Epithelial cell of proximal tubule (primary cell): Measurements from ENCODE around the gene RPL19. TPM values are rescaled to one million over a fixed set of nuclear protein-coding genes. Genes with fewer than 3 reads are reported as not detected.
A peak's percentile ranks its signal among the peaks of the same experiment; 100 is the strongest.

Source experiments
- DNase-seq: peaks from one replicate; pipeline ENCODE4 v3.0.0-alpha.2; 2011; ENCODE audit warnings: low read depth
- H3K4me3 ChIP-seq: 2 replicates; pipeline ENCODE4 v1.5.1; 2011; ENCODE audit warnings: low read depth, mild to moderate bottlenecking, low read length
- total RNA-seq: library from RNA; depleted of rRNA; stranded (reverse); fragments of >200 nt; gene quantifications from 2 replicates; pipeline ENCODE4 v1.2.3, GENCODE V29; 2015
- TF ChIP-seq, protein P1 (sequence below): conservative IDR thresholded peaks from 2 replicates; pipeline ENCODE4 v1.5.1; 2012; ENCODE audit warnings: low read depth, mild to moderate bottlenecking, low read length

Gene RPL19
- total RNA-seq, 1 donor from 2014 or later = 2,474 TPM

GRCh38 chr17:39171933-39172332, 28.1 kb upstream of the RPL19 start:
- TF ChIP-seq, protein P1, sequence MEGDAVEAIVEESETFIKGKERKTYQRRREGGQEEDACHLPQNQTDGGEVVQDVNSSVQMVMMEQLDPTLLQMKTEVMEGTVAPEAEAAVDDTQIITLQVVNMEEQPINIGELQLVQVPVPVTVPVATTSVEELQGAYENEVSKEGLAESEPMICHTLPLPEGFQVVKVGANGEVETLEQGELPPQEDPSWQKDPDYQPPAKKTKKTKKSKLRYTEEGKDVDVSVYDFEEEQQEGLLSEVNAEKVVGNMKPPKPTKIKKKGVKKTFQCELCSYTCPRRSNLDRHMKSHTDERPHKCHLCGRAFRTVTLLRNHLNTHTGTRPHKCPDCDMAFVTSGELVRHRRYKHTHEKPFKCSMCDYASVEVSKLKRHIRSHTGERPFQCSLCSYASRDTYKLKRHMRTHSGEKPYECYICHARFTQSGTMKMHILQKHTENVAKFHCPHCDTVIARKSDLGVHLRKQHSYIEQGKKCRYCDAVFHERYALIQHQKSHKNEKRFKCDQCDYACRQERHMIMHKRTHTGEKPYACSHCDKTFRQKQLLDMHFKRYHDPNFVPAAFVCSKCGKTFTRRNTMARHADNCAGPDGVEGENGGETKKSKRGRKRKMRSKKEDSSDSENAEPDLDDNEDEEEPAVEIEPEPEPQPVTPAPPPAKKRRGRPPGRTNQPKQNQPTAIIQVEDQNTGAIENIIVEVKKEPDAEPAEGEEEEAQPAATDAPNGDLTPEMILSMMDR = no peak
- no peak overlapping the region for H3K4me3 ChIP-seq
- DNase-seq = no peak

- no peak for DNase-seq
- TF ChIP-seq, protein P1 = no peak
- no peak overlapping the region for H3K4me3 ChIP-seq
Observed at GRCh38 chr17:39173080-39173479, 27.0 kb upstream of the RPL19 start.

DNA sequence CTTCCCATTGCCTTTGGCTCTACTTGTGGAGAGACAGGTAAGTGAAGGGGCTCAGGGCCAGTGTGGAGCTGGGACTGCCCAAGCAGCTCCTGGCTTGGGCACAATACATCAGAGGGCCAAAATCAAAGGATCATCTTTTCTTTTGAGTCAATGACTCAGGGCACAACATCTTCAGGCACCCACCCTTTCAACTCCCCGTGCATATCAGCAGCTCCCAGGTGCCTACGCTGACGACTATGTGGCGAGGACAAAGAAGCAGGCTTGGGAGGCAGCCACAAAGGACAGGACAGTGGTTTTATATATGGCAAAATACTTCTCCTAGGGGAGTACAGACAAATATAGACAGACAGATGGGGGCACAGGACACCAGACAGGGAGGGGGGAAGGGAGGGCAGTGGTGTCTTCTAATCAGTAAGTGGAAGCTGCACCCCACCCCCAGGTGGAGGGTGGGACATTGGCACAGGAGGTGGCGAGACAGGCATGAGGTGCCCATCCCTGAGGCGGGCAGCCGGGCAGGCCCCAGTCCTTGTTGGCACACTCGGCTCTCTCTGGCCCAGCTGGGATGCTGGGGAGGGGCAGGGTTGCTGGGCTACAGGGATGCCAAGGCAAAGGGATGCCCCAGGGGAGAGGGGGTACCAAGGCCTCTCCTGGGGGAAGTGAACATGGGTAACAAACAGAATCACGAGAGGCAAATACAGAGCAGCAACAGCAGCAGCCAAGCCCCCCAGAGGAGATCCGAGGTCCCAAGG, 26.4 kb upstream of the RPL19 start:
- DNase-seq = no peak
- TF ChIP-seq, protein P1 = no peak
- no peak overlapping the region for H3K4me3 ChIP-seq

DNA sequence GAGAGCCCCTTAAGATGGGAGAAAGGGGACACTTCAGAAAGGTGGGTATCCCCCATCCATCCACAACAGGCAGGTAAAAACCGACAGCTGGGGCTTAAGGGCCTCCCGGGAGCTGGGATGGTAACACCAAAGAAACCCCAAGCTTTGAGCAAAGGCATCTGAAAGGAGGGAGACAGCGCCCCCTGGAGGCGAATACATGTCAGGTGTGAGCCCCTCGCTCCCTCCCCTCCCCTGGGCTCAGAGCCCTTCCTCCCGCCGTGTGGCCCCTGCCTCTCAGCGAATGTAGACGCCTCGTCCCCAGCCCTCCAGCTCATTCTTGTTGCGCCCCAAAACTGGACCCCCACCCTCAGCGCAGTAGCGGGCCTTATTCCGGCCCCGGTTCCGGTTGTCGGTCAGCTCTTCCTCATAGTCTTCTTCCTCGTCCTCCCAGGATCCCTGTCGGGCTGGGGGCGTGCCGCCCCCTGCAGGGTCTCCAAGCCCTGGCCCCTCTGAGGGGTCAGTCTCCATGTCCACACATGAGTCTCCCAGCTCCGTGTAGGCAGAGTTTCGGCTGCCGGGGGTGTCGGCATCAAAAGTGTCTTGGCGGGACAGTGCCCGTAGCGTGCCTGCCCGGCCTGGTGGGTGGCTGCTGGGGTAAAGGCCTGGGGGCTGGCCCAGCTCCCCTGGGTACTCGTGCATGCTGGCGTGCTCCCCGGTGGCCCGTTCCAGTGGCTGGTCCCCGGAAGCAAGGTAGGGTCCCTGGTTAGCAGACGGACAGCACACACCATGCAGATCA, 25.0 kb upstream of the RPL19 start:
- DNase-seq = no peak
- TF ChIP-seq, protein P1 = peak; percentile 81
- no peak overlapping the region for H3K4me3 ChIP-seq

DNA sequence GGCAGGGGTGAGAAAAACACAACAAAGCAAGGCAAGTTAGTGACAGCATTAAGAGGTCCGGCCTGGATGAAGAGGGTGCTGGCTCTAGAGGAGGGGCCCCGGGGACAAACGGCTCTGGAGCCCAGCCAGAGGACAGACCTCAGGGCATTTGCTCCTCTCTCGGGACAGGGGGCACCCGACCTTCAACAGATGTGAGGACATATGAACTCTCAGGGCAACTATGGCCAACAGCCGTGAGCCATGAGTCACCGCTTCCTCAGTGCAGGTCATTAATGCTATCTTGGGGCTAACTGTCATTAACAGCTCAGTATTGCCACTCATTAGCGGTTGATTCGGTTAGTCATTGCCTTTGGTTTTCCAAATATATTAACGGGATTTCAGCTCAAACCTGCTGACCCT, 24.4 kb upstream of the RPL19 start:
- H3K4me3 ChIP-seq = no peak overlapping the region
- no peak for DNase-seq
- TF ChIP-seq, protein P1 = no peak

DNA sequence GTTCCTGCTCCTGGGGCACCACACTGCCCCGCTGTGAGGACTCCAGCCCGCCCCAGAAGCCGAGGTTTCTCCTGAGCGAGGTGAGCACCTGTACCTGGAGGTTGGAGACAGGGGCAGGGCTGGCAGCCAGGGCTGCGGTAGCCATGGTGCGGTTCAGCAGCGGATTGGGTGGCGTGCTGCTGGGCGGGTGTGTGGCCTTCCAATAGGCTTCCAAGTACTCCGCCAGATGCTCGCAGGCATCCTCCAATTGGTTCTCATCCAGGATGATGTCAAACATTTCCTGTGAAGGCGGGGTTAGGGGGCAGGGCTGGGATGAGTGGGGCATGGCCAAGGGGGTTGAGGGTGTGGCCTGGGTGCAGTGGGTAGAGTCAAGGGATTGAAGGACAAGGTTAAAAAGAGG, 22.8 kb upstream of the RPL19 start:
- H3K4me3 ChIP-seq = no peak overlapping the region
- TF ChIP-seq, protein P1 = no peak
- no peak for DNase-seq
